Retinal pigment epithelial cell (primary cell): Measurements from ENCODE around the gene GRID1.

Source experiments
- DNase-seq: peaks from one replicate; pipeline ENCODE4 v3.0.0-alpha.2; 2010; ENCODE audit warnings: low read depth
- H3K4me3 ChIP-seq: 2 replicates; pipeline ENCODE4 v1.5.1; 2011; ENCODE audit warnings: mild to moderate bottlenecking, low read length, control low read depth, moderate library complexity
- CTCF ChIP-seq: conservative IDR thresholded peaks from 2 replicates; pipeline ENCODE4 v1.5.1; 2011; ENCODE audit warnings: low read depth, low read length, control low read depth, inconsistent platforms

Gene GRID1

GRCh38 chr10:85610381-85611092 is 756.1 kb downstream of the GRID1 start:
- H3K4me3 ChIP-seq: no peak overlapping the region
- no peak for TF ChIP-seq CTCF
- DNase-seq: no peak

- TF ChIP-seq CTCF: no peak
- no peak for DNase-seq
- no peak overlapping the region for H3K4me3 ChIP-seq
These were observed 757.1 kb downstream of the GRID1 start for GRCh38 chr10:85609509-85609908.

- DNase-seq: no peak
- no peak for TF ChIP-seq CTCF
- no peak overlapping the region for H3K4me3 ChIP-seq
These were observed 757.9 kb downstream of the GRID1 start for GRCh38 chr10:85608706-85609105.

GRCh38 chr10:85607043-85607695 is 759.4 kb downstream of the GRID1 start:
- DNase-seq: no peak
- no peak overlapping the region for H3K4me3 ChIP-seq
- TF ChIP-seq CTCF: no peak

GRCh38 chr10:85606401-85606800 is 760.2 kb downstream of the GRID1 start:
- H3K4me3 ChIP-seq: no peak overlapping the region
- no peak for DNase-seq
- TF ChIP-seq CTCF: no peak

GRCh38 chr10:85604884-85605283 is 761.7 kb downstream of the GRID1 start:
- TF ChIP-seq CTCF: no peak
- H3K4me3 ChIP-seq: no peak overlapping the region

More at GRCh38 chr10:85604884-85605283, 761.7 kb downstream of the GRID1 start:
- no peak for DNase-seq
